Skeletal muscle cell (primary cell): ENCODE measurements around the gene TMPRSS9.

Experiments used
- DNase-seq: peaks from one replicate; pipeline ENCODE4 v3.0.0-alpha.2; 2010; ENCODE audit warnings: low read depth
- H3K4me3 ChIP-seq: 2 replicates; pipeline ENCODE4 v1.5.1; 2011; ENCODE audit warnings: low read depth, mild to moderate bottlenecking, control low read depth, low read length, moderate library complexity

TMPRSS9 gene

DNA sequence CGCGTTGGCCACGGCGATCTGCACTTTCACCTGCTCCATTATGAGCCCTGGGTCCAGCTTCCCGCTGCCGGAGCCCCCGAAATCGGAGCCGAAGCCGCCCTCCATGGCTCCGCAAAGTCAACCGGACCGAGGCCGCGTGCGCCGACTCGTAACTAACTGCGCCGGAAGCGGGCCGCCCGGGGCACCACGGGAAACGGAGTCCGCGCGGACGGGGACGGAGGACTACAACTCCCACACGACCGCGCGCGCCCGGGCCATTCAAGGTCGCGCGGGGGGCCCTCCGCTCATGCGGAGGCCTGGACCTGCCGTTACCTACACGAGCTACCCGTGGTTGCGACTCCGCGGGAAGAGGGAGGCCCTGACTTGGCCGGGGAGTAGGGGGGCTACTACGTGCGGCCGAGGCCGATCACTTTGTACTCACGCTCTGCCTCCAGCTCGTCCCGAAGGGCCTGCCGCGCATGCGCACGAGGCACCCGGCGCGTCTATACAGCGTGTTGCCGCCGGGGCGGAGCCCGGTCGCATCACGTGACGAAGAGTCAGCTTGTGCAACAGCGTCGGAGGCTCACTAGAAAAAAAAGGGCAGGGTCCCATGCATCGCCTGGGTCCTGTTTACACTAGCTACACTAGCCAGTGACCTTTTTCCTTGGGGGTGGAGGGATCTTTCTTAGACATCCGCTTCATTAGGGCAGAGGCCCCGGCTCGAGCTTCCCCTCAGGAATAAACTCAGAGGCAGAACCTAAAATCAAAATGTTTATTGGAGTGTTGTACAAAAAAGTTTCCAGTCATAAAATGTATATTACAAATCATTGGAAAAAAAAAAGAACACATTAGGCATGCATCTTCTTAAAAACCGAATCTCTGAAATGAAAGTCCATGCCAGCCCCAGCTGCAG, 67.6 kb downstream of the TMPRSS9 start, which contains the start of gene TIMM13:
Gene TIMM13 (minus strand): TSS at position 158 of the 892 bp plus-strand sequence. CDS start 53 bp downstream, at position 105.
- peak; percentile 84 for DNase-seq
- peak within 1 kb of the TSS; percentile 96 for H3K4me3 ChIP-seq

- peak overlapping the region; percentile 96 for H3K4me3 ChIP-seq
- DNase-seq = no peak
Observed at GRCh38 chr19:2428321-2428690, 68.2 kb downstream of the TMPRSS9 start.

- DNase-seq = no peak
- no peak overlapping the region for H3K4me3 ChIP-seq
Observed at GRCh38 chr19:2428756-2429711, 69.0 kb downstream of the TMPRSS9 start.

GRCh38 chr19:2429917-2430535, 70.0 kb downstream of the TMPRSS9 start:
- no peak overlapping the region for H3K4me3 ChIP-seq
- no peak for DNase-seq

- no peak for DNase-seq
- H3K4me3 ChIP-seq = no peak overlapping the region
Observed at GRCh38 chr19:2431318-2432055, 71.4 kb downstream of the TMPRSS9 start.

DNA sequence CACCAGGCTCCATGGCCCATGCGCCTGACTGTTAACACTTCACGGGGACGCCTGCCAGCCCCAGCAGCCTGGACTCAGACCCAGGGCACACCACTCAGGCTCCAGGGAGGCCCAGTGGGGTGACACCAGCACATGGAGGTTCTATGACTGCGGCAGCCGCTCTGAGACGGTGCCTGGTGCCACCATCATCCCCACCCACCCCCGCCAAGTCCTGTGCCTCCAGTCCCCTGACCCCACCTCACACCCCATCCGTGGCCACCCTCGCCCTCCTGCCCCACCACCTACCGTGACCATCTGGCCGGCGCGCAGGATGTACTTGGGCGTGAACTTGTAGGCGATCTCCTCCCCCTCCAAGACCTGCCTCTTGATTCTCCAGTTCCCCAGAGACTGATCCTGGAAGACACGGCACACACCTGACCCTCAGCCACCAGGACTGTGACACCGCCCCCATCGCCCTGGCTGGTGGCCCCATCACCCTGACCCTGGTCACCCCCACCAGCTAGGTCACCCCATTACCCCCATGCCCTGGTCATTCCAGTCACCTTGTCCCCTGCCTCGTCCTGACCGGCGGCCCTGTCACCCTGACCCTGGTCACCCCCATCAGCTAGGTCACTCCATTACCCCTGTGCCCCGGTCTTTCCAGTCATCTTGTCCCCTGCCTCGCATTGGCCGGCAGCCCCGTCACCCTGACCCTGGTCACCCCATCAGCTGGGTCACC, 72.2 kb downstream of the TMPRSS9 start:
- DNase-seq = no peak
- no peak overlapping the region for H3K4me3 ChIP-seq

GRCh38 chr19:2433854-2434253, 73.8 kb downstream of the TMPRSS9 start:
- no peak for DNase-seq
- no peak overlapping the region for H3K4me3 ChIP-seq

GRCh38 chr19:2434267-2434666, 74.2 kb downstream of the TMPRSS9 start:
- DNase-seq = no peak
- H3K4me3 ChIP-seq = no peak overlapping the region

- no peak overlapping the region for H3K4me3 ChIP-seq
- no peak for DNase-seq
Observed at GRCh38 chr19:2434721-2435265, 74.7 kb downstream of the TMPRSS9 start.

DNA sequence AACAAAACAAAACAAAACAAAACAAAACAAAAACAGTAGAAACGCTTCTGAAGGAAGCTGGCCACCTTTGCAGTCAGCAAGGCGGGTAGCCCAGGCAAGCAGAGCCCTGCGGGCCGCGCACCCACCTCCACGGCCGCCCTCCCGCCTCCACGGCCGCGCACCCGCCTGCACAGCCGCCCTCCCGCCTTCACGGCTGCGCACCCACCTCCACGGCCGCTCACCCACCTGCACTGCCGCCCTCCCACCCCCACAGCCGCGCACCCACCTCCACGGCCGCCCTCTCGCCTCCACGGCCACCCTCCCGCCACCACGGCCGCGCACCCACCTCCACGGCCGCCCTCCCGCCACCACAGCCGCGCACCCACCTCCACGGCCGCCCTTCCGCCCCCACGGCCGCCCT, 76.3 kb downstream of the TMPRSS9 start:
- DNase-seq = no peak
- H3K4me3 ChIP-seq = no peak overlapping the region

GRCh38 chr19:2436926-2437325, 76.9 kb downstream of the TMPRSS9 start:
- DNase-seq = no peak
- H3K4me3 ChIP-seq = no peak overlapping the region

GRCh38 chr19:2438178-2438577, 78.1 kb downstream of the TMPRSS9 start:
- DNase-seq = no peak

GRCh38 chr19:2440515-2440914, 80.5 kb downstream of the TMPRSS9 start:
- DNase-seq = no peak
- no peak overlapping the region for H3K4me3 ChIP-seq

More at GRCh38 chr19:2438178-2438577, 78.1 kb downstream of the TMPRSS9 start:
- H3K4me3 ChIP-seq = no peak overlapping the region

DNA sequence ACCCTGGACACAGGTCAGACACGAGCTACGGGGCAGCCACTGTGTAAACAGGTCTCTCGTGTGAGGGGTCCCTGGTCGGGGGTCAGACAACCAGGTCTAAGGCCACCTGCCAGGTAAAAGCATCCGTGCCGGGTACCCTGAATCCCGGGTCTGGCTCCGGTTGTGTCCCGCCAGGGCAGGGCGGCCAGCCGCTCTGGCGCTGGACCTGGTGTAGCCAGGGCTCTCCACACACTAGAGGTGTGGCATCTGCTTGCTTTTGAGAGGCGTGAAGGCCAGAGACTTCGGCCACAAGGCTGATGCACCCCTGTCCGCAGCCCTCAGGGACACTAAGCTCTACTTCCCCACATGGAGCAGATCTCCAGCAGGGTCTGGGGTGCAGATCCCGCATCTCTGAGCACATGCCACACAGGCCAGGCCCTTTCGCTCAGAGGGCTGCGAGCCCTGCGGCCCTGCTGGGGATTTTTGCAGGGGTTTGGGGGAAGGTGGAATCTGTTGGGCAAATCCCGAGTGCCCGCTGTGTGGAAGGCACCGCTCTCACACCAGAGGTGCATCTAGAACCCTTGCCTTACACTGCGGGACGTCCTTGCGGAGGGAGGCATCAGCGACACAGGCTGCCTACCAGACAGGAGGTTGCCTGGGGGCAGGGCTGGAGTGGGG, 81.2 kb downstream of the TMPRSS9 start:
- no peak for DNase-seq
- no peak overlapping the region for H3K4me3 ChIP-seq

DNA sequence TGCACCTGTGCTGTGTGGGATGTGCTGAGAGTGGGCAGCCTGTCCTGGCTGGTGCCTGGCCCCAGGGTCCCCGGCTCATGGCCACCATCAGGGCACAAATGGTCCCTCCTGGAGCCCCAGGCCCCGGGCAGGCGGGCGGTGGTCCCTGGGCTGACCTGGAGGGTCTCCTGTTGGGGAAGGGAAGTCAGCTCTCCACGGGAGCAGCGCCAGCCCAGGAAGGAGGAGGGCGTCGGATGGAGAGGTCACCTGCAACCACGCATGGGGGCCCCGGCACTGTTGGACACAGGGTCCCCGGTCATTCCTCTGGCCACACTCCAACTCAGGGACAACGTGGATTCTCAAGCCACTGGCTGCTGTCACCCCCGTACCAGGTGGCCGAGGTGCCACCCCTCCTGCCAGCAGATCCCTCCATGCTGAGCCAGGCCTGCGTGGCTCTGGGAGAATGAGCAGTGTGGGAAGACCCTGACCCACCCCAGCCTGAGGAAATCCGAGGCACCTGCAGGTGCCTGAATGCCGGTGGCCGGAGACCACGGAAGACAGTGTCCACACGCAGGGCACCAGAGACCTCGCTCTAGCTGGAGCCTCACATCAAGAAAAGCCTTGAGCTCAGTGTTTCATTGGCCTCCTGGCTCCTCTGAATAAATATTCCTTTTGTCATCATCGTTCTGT, 83.2 kb downstream of the TMPRSS9 start:
- no peak overlapping the region for H3K4me3 ChIP-seq
- no peak for DNase-seq

DNA sequence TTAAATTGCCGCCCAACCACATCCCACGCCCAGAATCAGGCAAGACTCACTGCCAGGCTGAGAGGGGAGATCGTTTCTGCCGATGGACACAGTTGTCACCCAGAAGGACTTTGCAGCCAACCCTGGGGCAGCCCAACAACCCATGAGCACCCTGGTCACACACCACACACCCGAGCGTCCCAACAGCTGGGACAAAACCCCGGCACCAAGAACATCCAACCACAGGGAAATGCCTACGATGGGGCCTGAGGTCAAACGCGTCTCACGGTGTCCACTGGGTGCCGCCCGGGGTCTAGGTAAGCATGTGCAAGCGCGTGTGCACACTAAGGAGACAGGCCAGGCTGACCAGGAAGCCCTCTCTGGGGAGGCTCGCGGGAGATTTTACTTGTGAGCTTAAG, 83.7 kb downstream of the TMPRSS9 start:
- no peak for DNase-seq
- H3K4me3 ChIP-seq = no peak overlapping the region
